HG03135 (cell line): ENCODE data around the gene CLMP.
"Not testable (repeated sequence)": the region's sequence is repeated elsewhere in the genome, so short reads cannot be mapped to it uniquely, and the experiment has no call there.

Source experiments
- ATAC-seq: cut with Tn5 transposase; IDR thresholded peaks from one replicate; pipeline ENCODE4 v1.9.1; 2021; ENCODE audit warnings: mild to moderate bottlenecking, moderate library complexity; ENCODE audit not compliant: unreplicated experiment

CLMP gene

GRCh38 chr11:123059041-123059920 lies 135.8 kb downstream of the CLMP start:
- ATAC-seq = not testable (repeated sequence)

- ATAC-seq = no peak
These were observed 137.3 kb downstream of the CLMP start for GRCh38 chr11:123057661-123058305.

- ATAC-seq = no peak
These were observed 138.1 kb downstream of the CLMP start for GRCh38 chr11:123056835-123057491.

- ATAC-seq = no peak
These were observed 139.7 kb downstream of the CLMP start for GRCh38 chr11:123055191-123055901.

- ATAC-seq = peak; percentile 58
These were observed 140.6 kb downstream of the CLMP start for GRCh38 chr11:123054301-123055065.

- ATAC-seq = no peak
These were observed 141.9 kb downstream of the CLMP start for GRCh38 chr11:123052901-123053721.

- no peak for ATAC-seq
These were observed 143.4 kb downstream of the CLMP start for GRCh38 chr11:123051634-123052033.

- ATAC-seq = no peak
These were observed 143.9 kb downstream of the CLMP start for GRCh38 chr11:123051146-123051545.

GRCh38 chr11:123047947-123048293 lies 147.1 kb downstream of the CLMP start:
- no peak for ATAC-seq

- ATAC-seq = no peak
These were observed 147.6 kb downstream of the CLMP start for GRCh38 chr11:123047266-123047946.

GRCh38 chr11:123046473-123047259 lies 148.4 kb downstream of the CLMP start:
- ATAC-seq = no peak

GRCh38 chr11:123045101-123045500 lies 149.9 kb downstream of the CLMP start:
- no peak for ATAC-seq

GRCh38 chr11:123041185-123041584 lies 153.9 kb downstream of the CLMP start:
- no peak for ATAC-seq

GRCh38 chr11:123040111-123040432 lies 155.0 kb downstream of the CLMP start:
- ATAC-seq = no peak

GRCh38 chr11:123035831-123036230 lies 159.2 kb downstream of the CLMP start:
- ATAC-seq = no peak

- ATAC-seq = no peak
These were observed 160.5 kb downstream of the CLMP start for GRCh38 chr11:123034597-123034996.

GRCh38 chr11:123033895-123034294 lies 161.2 kb downstream of the CLMP start:
- no peak for ATAC-seq

GRCh38 chr11:123030517-123030916 lies 164.5 kb downstream of the CLMP start:
- ATAC-seq = no peak
